HepG2 (cell line): Measurements from ENCODE around the gene C16orf87. TPM values are rescaled to one million over a fixed set of nuclear protein-coding genes. Genes with fewer than 3 reads are reported as not detected.

Experiments used
- ATAC-seq: fragments of 200-7000 bp; cut with Tn5 transposase; 3 replicates; pipeline ENCODE4 v1.9.1; 2020; ENCODE audit warnings: mild to moderate bottlenecking, moderate library complexity
- BruUV-seq: library from RNA; stranded (reverse); fragments of 400-500 nt; replicated peaks from 2 replicates; lab custom pipeline; 2021; lab: Mats Ljungman, UMichigan
- CTCF ChIA-PET: fragments of 300-600 bp; formaldehyde crosslinking; extraction: SDS; loops from one replicate; lab custom pipeline; 2021; ENCODE audit warnings: low total read pairs, inconsistent platforms, low intra/inter-chr PET ratio; lab: Yijun Ruan, JAX
- POLR2A ChIA-PET: fragments of 350-600 bp; sonication (Branson Sonifier 250); formaldehyde crosslinking; loops from one replicate; lab custom pipeline; 2020; ENCODE audit warnings: antibody characterized with exemption, inconsistent platforms; lab: Yijun Ruan, JAX
- DNase-seq: peaks from one replicate; pipeline ENCODE4 v3.0.0-alpha.2; 2015; ENCODE audit warnings: low spot score
- FAIRE-seq: peaks from 3 replicates; lab custom pipeline; 2011; peaks lifted over from hg19 to GRCh38; lab: Jason Lieb, UNC
- H2AFZ ChIP-seq: one replicate; pipeline ENCODE4 v1.6.1; 2011; ENCODE audit warnings: low read length, inconsistent platforms
- H3K27ac ChIP-seq: fragments of 300-600 bp; 3 replicates; pipeline ENCODE4 v1.8.0; 2011; ENCODE audit warnings: mixed run types, mild to moderate bottlenecking, mixed read lengths, low read length, inconsistent platforms; ENCODE audit not compliant: insufficient read depth; ENCODE audit errors: extremely low read length
- H3K27me3 ChIP-seq, 2 experiments: fragments of 200-600 bp in 1 of 2; 2 replicates in 1 of 2; 3 replicates in 1 of 2; pipeline versions ENCODE4 v1.6.0 to v1.8.0; 2011; ENCODE audit warnings: low read length in 2 of 2, mild to moderate bottlenecking in 2 of 2, moderate library complexity in 2 of 2, inconsistent platforms in 1 of 2; ENCODE audit not compliant: insufficient read depth in 2 of 2, control insufficient read depth in 1 of 2
- H3K36me3 ChIP-seq, 2 experiments: fragments of 200-600 bp in 1 of 2; replicated peaks in 1 of 2; 2 replicates in 1 of 2; 3 replicates in 1 of 2; pipeline versions ENCODE4 v1.5.1 to v1.8.0; 2011; ENCODE audit warnings: low read length in 2 of 2, inconsistent platforms in 1 of 2; ENCODE audit not compliant: insufficient read depth in 2 of 2, control insufficient read depth in 1 of 2
- H3K4me1 ChIP-seq: 2 replicates; pipeline ENCODE4 v1.5.1; 2012; ENCODE audit warnings: low read length, inconsistent platforms; ENCODE audit not compliant: insufficient read depth
- H3K4me2 ChIP-seq: 2 replicates; pipeline ENCODE4 v1.6.0; 2011; ENCODE audit warnings: low read depth, low read length, inconsistent platforms
- H3K4me3 ChIP-seq, 3 experiments: fragments of 200-600 bp in 1 of 3; sonication (generic), shearing (Covaris generic) in 1 of 3; replicated peaks in 1 of 3; 2 replicates each; pipeline ENCODE4 v1.5.1; 2011 to 2016; ENCODE audit warnings: low read length in 3 of 3, inconsistent platforms in 2 of 3, low read depth in 2 of 3, mild to moderate bottlenecking in 2 of 3, control low read depth in 1 of 3, mixed read lengths in 1 of 3; ENCODE audit not compliant: insufficient read depth in 1 of 3
- H3K79me2 ChIP-seq: one replicate; pipeline ENCODE4 v1.6.1; 2011; ENCODE audit warnings: low read length, inconsistent platforms; ENCODE audit not compliant: insufficient read depth
- H3K9ac ChIP-seq: 2 replicates; pipeline ENCODE4 v1.6.0; 2011; ENCODE audit warnings: mild to moderate bottlenecking, low read depth, low read length, inconsistent platforms; ENCODE audit not compliant: insufficient read depth
- H3K9me3 ChIP-seq: 2 replicates; pipeline ENCODE4 v1.5.1; 2012; ENCODE audit warnings: mild to moderate bottlenecking, low read length
- H4K20me1 ChIP-seq: 2 replicates; pipeline ENCODE4 v1.6.0; 2011; ENCODE audit warnings: inconsistent platforms, mild to moderate bottlenecking, low read length, moderate library complexity; ENCODE audit not compliant: insufficient read depth
- ATF1 ChIP-seq: IDR thresholded peaks from 2 replicates; pipeline ENCODE4 v1.6.1; 2016; ENCODE audit warnings: mild to moderate bottlenecking, control low read depth
- TBX3 ChIP-seq: fragments of 450-650 bp; IDR thresholded peaks from 2 replicates; pipeline ENCODE4 v1.6.1; 2017; ENCODE audit warnings: antibody characterized with exemption, mild to moderate bottlenecking, inconsistent platforms, borderline replicate concordance
- TEAD3 ChIP-seq: optimal IDR thresholded peaks from 2 replicates; pipeline ENCODE3; 2016; ENCODE audit warnings: borderline replicate concordance
- ZSCAN20 ChIP-seq: sonication (generic); formaldehyde crosslinking; IDR thresholded peaks from 2 replicates; pipeline ENCODE4 v1.4.0; 2020; ENCODE audit warnings: missing genetic modification reagents, mild to moderate bottlenecking, borderline replicate concordance
- WGBS: methylation state at CpG from one replicate; pipeline ENCODE4 v1.1.6; 2017; ENCODE audit warnings: low lambda C conversion rate; 5-methylcytosine and 5-hydroxymethylcytosine counted together
- in situ Hi-C: cut with HindIII; loops from 2 replicates; pipeline ENCODE4 v1.10.0; 2017; ENCODE audit warnings: low pct_unique_long_range_greater_than_20kb; ENCODE audit not compliant: extremely low pct_ligation_motif_present
- intact Hi-C: fragments of 100-400 bp; cut with micrococcal nuclease; formaldehyde crosslinking; loops from one replicate; pipeline ENCODE4 v1.10.0; 2022; ENCODE audit not compliant: unreplicated experiment
- polyA plus RNA-seq, 8 experiments: library from polyadenylated mRNA; depleted of rRNA in 3 of 8; stranded (reverse) in 7 of 8; unstranded in 1 of 8; fragments of >200 nt; fragmentation: Illumina TruSeq in 4 of 8; extraction: Trizol in 4 of 8; gene quantifications; 2 replicates each; pipeline versions ENCODE4 v1.2.1 to v1.2.3, GENCODE V29; 2011 to 2016; ENCODE audit warnings: low read depth in 4 of 8, missing spikeins in 1 of 8, mixed read lengths in 1 of 8; ENCODE audit not compliant: insufficient read depth in 1 of 8
- total RNA-seq, 5 experiments: library from RNA; depleted of rRNA; stranded (reverse); fragments of >200 nt; fragmentation: Illumina TruSeq; extraction: Trizol; gene quantifications; 2 replicates each; pipeline ENCODE4 v1.2.3, GENCODE V29; 2016; ENCODE audit warnings: low read depth in 1 of 5
- TF ChIP-seq, protein P1 (sequence below): sonication (generic); formaldehyde crosslinking; IDR thresholded peaks from 2 replicates; pipeline ENCODE4 v1.4.0; 2020; ENCODE audit warnings: missing genetic modification reagents
- TF ChIP-seq, protein P2 (sequence below): sonication (generic); formaldehyde crosslinking; IDR thresholded peaks from 2 replicates; pipeline ENCODE4 v1.8.1; 2023; ENCODE audit warnings: missing genetic modification reagents, inconsistent platforms, borderline replicate concordance
- TF ChIP-seq, protein P3 (sequence below): sonication (generic); formaldehyde crosslinking; IDR thresholded peaks from 2 replicates; pipeline ENCODE4 v1.4.0; 2020; ENCODE audit warnings: mild to moderate bottlenecking, missing genetic modification reagents
- TF ChIP-seq, protein P4 (sequence below): sonication (generic); formaldehyde crosslinking; IDR thresholded peaks from 2 replicates; pipeline ENCODE4 v1.5.0; 2020; ENCODE audit warnings: missing genetic modification reagents, mild to moderate bottlenecking, borderline replicate concordance

C16orf87 gene
- total and polyA plus RNA-seq, 2 of the 13 experiments (the other 11 are each of a cell fraction or from before 2014, with no cell fraction given), result 8.6 to 19.5 TPM

DNA sequence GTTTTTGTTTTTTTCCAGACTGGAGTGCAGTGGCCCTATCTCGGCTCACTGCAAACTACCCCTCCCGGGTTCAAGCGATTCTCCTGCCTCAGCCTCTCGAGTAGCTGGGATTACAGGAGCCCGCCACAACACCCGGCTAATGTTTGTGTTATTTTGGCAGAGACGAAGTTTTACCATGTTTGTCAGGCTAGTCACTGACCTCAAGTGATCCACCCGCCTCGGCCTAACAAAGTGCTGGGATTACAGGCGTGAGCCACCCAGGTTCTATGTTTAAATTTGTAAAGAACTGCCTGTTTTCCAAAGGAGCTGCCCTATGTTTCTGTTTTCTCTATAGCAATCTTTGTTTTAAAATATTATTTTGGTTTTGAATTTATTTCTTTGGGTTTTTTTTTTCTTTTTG is 13.8 kb upstream of the C16orf87 start:
- ATAC-seq, result no peak
- H3K9me3 ChIP-seq, result no peaks in the 10 kb centered on the region
- intact Hi-C loops, result no loop called here

More for the DNA sequence above, 13.8 kb upstream of the C16orf87 start:
- BruUV-seq, result no TSS peak
- TF ChIP-seq, protein P1, sequence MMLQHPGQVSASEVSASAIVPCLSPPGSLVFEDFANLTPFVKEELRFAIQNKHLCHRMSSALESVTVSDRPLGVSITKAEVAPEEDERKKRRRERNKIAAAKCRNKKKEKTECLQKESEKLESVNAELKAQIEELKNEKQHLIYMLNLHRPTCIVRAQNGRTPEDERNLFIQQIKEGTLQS (CRISPR knock-in tag), result no peak
- TF ChIP-seq TEAD3 (CRISPR knock-in tag), result no peak
- TF ChIP-seq, protein P2, sequence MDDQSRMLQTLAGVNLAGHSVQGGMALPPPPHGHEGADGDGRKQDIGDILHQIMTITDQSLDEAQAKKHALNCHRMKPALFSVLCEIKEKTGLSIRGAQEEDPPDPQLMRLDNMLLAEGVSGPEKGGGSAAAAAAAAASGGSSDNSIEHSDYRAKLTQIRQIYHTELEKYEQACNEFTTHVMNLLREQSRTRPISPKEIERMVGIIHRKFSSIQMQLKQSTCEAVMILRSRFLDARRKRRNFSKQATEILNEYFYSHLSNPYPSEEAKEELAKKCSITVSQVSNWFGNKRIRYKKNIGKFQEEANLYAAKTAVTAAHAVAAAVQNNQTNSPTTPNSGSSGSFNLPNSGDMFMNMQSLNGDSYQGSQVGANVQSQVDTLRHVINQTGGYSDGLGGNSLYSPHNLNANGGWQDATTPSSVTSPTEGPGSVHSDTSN (CRISPR knock-in tag), result no peak
- TF ChIP-seq, protein P3, sequence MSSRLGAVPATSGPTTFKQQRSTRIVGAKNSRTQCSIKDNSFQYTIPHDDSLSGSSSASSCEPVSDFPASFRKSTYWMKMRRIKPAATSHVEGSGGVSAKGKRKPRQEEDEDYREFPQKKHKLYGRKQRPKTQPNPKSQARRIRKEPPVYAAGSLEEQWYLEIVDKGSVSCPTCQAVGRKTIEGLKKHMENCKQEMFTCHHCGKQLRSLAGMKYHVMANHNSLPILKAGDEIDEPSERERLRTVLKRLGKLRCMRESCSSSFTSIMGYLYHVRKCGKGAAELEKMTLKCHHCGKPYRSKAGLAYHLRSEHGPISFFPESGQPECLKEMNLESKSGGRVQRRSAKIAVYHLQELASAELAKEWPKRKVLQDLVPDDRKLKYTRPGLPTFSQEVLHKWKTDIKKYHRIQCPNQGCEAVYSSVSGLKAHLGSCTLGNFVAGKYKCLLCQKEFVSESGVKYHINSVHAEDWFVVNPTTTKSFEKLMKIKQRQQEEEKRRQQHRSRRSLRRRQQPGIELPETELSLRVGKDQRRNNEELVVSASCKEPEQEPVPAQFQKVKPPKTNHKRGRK (CRISPR knock-in tag), result no peak
- TF ChIP-seq, protein P4, sequence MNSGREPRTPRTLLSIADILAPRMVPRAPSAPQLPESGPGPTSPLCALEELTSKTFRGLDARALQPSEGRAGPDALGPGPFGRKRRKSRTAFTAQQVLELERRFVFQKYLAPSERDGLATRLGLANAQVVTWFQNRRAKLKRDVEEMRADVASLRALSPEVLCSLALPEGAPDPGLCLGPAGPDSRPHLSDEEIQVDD (CRISPR knock-in tag), result no peak
- no peak for TF ChIP-seq TBX3
- no peak for TF ChIP-seq ZSCAN20 (CRISPR knock-in tag)
- no peak for TF ChIP-seq ATF1 (CRISPR knock-in tag)
- no peak overlapping the region for H3K4me3 ChIP-seq
- H3K4me1 ChIP-seq, result peaks cover 31% of the 10 kb centered on the region
- no peaks in the 10 kb centered on the region for H4K20me1 ChIP-seq
- FAIRE-seq, result no peak
- H2AFZ ChIP-seq, result no peak overlapping the region
- no peaks in the 10 kb centered on the region for H3K27me3 ChIP-seq
- in situ Hi-C loops, result no loop called here
- CTCF ChIA-PET, result no interaction called here
- H3K36me3 ChIP-seq, result no peaks in the 10 kb centered on the region
- no peak for DNase-seq
- H3K27ac ChIP-seq, result no peak overlapping the region
- POLR2A ChIA-PET, result interaction anchor here (0.6 kb wide), 1 partner anchor 126 kb away, joined by 6 read pairs; no protein-coding TSS in a partner anchor
- 0 out of 2 replicates have a peak overlapping the region, but pooled peaks have one; percentile 24 for H3K4me2 ChIP-seq
- no peaks in the 10 kb centered on the region for H3K79me2 ChIP-seq
- WGBS, result 33% methylated on average over 10 of the region's 10 CpGs
- no peak overlapping the region for H3K9ac ChIP-seq
